GM13976 (cell line): ENCODE measurements around the gene GRID1.

Experiments
- DNase-seq: peaks from one replicate; pipeline ENCODE4 v3.0.0; 2012; ENCODE audit warnings: low spot score
- in situ Hi-C: fragments of 300-500 bp; cut with MboI; formaldehyde crosslinking; loops from one replicate; pipeline ENCODE4 v1.12.0; 2022; ENCODE audit warnings: low sequenced_read_pairs, mixed read lengths, inconsistent platforms; ENCODE audit not compliant: unreplicated experiment
- TF ChIP-seq, protein P1 (sequence below): IDR thresholded peaks from 2 replicates; pipeline ENCODE4 v1.5.1; 2012; ENCODE audit warnings: borderline replicate concordance, mild to moderate bottlenecking; ENCODE audit not compliant: insufficient read depth; ENCODE audit errors: extremely low read depth, missing control alignments, control extremely low read depth

The GRID1 gene

DNA sequence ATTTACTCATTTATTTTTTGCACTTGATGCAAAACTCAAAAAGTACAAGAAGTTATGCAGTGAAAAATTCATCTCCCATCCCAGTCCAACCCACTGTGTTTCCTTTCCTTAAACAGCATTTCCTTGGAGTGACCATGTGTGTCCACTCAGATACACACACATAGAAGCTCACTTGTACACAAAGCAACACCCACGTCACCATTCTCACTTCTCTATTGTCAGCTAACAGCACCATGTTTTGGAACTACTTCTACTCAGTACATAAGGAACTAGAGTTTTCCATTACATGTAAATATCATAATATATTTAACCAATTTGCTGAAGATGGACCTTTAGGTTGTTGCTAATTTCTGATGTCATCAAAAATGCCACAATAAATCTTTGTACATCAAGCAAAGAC is 167.6 kb downstream of the GRID1 start:
- TF ChIP-seq, protein P1, sequence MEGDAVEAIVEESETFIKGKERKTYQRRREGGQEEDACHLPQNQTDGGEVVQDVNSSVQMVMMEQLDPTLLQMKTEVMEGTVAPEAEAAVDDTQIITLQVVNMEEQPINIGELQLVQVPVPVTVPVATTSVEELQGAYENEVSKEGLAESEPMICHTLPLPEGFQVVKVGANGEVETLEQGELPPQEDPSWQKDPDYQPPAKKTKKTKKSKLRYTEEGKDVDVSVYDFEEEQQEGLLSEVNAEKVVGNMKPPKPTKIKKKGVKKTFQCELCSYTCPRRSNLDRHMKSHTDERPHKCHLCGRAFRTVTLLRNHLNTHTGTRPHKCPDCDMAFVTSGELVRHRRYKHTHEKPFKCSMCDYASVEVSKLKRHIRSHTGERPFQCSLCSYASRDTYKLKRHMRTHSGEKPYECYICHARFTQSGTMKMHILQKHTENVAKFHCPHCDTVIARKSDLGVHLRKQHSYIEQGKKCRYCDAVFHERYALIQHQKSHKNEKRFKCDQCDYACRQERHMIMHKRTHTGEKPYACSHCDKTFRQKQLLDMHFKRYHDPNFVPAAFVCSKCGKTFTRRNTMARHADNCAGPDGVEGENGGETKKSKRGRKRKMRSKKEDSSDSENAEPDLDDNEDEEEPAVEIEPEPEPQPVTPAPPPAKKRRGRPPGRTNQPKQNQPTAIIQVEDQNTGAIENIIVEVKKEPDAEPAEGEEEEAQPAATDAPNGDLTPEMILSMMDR, result no peak
- DNase-seq, result no peak
- in situ Hi-C loops, result no loop called here

DNA sequence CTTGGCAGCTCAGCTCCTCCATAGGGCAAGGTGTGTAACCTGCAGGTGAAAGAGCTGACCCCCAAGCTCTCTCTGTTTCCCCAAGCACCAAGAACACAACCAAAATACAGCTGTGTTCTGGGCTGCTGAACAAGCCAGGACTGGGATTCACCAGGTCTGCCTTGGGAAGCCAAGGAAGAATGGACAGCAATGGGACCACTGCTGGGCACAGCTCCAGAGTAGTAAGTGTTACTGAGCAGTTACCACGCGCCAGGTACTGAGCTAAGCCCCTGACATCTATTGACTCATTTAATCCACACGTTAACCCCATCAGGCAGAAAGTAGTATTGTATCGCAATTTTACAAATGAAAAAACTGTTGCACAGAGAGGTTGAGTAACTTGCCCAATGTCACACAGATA is 168.3 kb downstream of the GRID1 start:
- in situ Hi-C loops, result no loop called here
- no peak for DNase-seq
- TF ChIP-seq, protein P1, result no peak

DNA sequence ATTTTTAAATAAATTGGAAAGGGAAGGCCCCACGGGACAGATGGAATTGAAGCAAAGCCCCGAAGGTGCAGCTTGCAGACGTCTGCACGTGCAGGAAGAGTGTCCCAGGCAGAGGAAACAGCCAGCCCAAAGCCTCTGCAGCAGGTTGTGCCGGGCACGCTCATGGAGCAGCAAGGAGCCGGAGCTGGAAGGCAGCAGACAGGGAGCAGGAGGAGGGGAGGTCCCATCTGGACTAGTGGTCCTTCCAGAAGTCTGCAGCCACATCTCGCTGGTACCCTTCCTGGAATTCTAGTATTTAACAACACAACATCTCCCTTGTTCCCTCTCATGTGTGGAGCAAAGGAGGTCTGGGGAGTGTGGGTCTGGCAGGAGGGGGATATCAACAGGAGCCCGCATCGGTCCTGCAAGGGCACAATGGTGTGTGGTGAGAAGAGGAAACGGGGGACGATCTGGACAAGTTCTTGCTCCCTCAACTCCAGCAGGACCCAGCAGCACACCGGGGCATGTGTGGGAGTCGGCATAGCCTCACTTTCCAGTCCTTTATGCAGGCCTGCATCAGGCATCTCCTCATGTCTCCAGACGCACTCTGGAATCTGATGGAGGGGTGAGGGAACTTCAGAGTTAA is 169.3 kb downstream of the GRID1 start:
- in situ Hi-C loops, result no loop called here
- no peak for DNase-seq
- TF ChIP-seq, protein P1, result no peak

DNA sequence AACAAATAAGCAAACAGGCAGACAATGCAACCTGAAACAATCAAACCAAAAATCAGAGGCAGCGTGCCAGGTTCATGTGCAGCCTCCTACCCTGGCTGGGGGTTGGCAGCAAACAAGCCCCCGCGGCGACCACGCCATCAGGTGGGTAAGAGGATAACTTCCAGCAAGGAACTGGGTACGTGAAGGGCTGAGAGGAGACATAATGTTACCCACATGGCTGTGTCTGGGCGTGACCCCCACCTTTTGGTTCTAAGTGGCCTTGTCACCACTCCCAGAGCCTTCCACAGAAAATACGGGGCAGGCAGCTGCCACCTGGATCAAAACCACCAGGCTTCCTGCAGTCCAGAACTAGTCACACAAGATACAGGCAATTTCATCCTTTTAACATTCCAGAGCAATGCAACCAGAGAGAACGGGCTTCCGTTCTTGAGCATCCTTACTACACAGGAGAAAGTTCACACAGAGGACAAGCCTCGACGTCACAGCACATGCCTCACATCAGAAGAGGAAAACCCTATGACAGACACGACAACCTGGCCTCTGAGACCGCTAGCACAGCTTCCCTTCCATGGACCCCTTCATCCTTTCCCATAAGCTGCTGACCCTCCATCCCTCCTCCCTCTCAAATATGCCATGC is 171.0 kb downstream of the GRID1 start:
- in situ Hi-C loops, result no loop called here
- TF ChIP-seq, protein P1, result no peak
- no peak for DNase-seq

DNA sequence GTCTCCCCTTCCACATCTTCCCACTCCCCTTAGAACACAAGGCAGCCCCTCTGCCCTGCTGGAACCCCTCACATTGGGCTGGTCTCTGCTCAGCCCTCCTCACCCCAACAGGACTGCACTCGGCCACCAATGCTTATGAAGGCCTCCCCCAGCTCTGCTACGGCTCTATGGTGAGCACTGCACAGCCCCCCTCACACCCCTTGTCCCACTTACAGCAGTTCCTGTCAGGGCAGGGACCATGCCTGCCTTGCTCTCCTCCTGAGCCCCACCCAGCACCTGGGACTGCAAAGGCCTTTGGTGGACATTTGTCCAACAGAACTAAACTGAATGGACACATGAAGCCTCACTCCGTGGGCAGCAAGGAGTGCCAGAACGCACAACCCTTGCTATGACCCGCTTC is 171.9 kb downstream of the GRID1 start:
- DNase-seq, result no peak
- in situ Hi-C loops, result no loop called here
- TF ChIP-seq, protein P1, result no peak

DNA sequence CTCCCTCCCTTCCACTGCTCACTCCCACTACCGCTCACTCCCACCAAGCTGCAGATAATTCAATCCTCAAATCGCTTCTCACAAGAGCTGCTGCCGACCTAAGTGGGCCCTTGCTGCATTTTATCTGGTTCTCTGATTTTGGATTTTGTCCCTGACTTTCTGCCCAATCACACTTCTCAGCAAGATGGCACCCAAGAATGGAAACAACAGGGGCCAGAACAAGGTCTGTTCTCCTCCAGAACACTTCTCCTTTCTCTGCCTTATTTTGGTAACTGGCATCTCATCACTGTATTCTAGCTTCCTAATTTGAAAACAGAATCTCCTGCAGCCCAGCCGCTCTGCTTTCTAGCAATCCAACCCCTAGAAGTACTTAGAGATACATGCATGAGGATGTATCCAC is 172.8 kb downstream of the GRID1 start:
- TF ChIP-seq, protein P1, result no peak
- DNase-seq, result no peak
- in situ Hi-C loops, result no loop called here
